Right lobe of liver (tissue), 6 donors: Measurements from ENCODE around the gene EEF1A1. TPM values are rescaled to one million over a fixed set of nuclear protein-coding genes. Genes with fewer than 3 reads are reported as not detected.
A peak's percentile ranks its signal among the peaks of the same experiment; 100 is the strongest.

ENCODE experiments used
- ATAC-seq, 4 donors: fragments of 200-7000 bp; cut with Tn5 transposase; one replicate each; pipeline ENCODE4 v1.9.1; 2020; ENCODE audit warnings: mild to moderate bottlenecking in 4 of 4, moderate library complexity in 4 of 4
- DNase-seq, 3 donors: peaks; one replicate each; pipeline ENCODE4 v3.0.0-alpha.2; 2020
- H3K27ac ChIP-seq, 3 donors: fragments of 200-600 bp; one replicate each; pipeline ENCODE4 v1.8.0; 2022
- H3K27me3 ChIP-seq, 2 donors: fragments of 200-600 bp; one replicate each; pipeline ENCODE4 v1.8.0; 2022
- H3K36me3 ChIP-seq, 4 donors: fragments of 200-600 bp; sonication (generic) in 1 of 4; one replicate each; pipeline versions ENCODE4 v1.5.1 to v1.8.0; 2017 to 2022; ENCODE audit warnings: control low read depth in 1 of 4
- H3K4me1 ChIP-seq, 4 donors: fragments of 200-600 bp; sonication (generic) in 1 of 4; one replicate each; pipeline versions ENCODE4 v1.5.1 to v1.8.0; 2017 to 2022; ENCODE audit warnings: control low read depth in 1 of 4
- H3K4me3 ChIP-seq, 3 donors: fragments of 200-600 bp; one replicate each; pipeline ENCODE4 v1.8.0; 2022
- H3K9me3 ChIP-seq, 4 donors: fragments of 200-600 bp; sonication (generic) in 1 of 4; one replicate each; pipeline versions ENCODE4 v1.5.1 to v1.8.0; 2017 to 2022; ENCODE audit warnings: control low read depth in 1 of 4
- POLR2A ChIP-seq: fragments of 450-650 bp; IDR thresholded peaks from one replicate; pipeline ENCODE4 v1.6.1; 2017; ENCODE audit warnings: antibody characterized with exemption, mild to moderate bottlenecking
- WGBS: methylation state at CpG from one replicate; pipeline ENCODE4 v1.1.6; 2018; ENCODE audit warnings: low coverage, low lambda C conversion rate; ENCODE audit not compliant: insufficient coverage; ENCODE audit errors: missing lambda C conversion rate; 5-methylcytosine and 5-hydroxymethylcytosine counted together
- intact Hi-C, 2 donors: fragments of 100-400 bp; cut with DNase I; formaldehyde crosslinking; loops; one replicate each; pipeline versions ENCODE4 v1.11.2 to v1.14.1; 2022
- total RNA-seq, 6 experiments: library from RNA; depleted of rRNA in 2 of 6; stranded (reverse); fragments of >200 nt in 2 of 6; fragmentation: NEBNext Ultra II Directional in 3 of 6; extraction: Animal tissue kit (Norgen Biotek cat#: 25700) in 3 of 6; gene quantifications; one replicate each; pipeline versions ENCODE4 v1.1.0 to v1.2.4, GENCODE V29; 2016 to 2023
- TF ChIP-seq, protein P1 (sequence below), 4 donors: fragments of 200-600 bp in 3 of 4; fragments of 450-650 bp in 1 of 4; IDR thresholded peaks; one replicate each; pipeline versions ENCODE4 v1.5.1 to v1.8.0; 2016 to 2022; ENCODE audit warnings: antibody characterized with exemption in 4 of 4, mild to moderate bottlenecking in 2 of 4
- donor health status: DM: no; HTN: yes; CAD: no.
- donor health status: DM: no; HTN: no; CAD: no.
- donor health status: DM: no; HTN: no; CAD: no.
- donor health status: DM: no; HTN: yes; CAD: no.
- donor health status: DM: no; HTN: yes; CAD: no.

Gene EEF1A1
- total RNA-seq, 6 experiments from 2014 or later, result 2,452 to 4,356 (median 3,217) TPM

DNA sequence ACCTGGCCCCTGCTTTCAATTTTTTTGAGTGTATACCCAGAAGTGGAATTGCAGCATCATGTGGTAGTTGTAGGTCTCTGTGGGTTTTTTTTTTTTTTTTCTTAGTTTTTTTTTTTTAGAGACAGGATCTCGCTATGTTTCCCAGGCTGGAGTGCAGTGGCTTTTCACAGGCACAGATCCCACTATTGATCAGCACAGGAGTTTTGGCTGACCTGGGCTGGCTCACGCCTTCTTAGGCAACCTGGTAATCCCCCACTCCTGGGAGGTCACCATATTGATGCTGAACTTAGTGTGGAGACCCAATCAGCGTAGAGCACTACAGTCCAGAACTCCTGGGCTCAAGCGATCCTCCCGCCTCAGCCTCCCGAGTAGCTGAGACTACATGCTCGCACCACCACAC is 33.4 kb downstream of the EEF1A1 start:
- H3K4me1 ChIP-seq, result no peaks in the 10 kb centered on the region
- ATAC-seq, result peak; percentile 81 to 96 (median 90)
- H3K27me3 ChIP-seq, result no peaks in the 10 kb centered on the region
- H3K4me3 ChIP-seq, result no peak overlapping the region
- DNase-seq, result peak in 2 of 3 donors; percentile 34 to 66
- TF ChIP-seq POLR2A, result no peak
- TF ChIP-seq, protein P1, sequence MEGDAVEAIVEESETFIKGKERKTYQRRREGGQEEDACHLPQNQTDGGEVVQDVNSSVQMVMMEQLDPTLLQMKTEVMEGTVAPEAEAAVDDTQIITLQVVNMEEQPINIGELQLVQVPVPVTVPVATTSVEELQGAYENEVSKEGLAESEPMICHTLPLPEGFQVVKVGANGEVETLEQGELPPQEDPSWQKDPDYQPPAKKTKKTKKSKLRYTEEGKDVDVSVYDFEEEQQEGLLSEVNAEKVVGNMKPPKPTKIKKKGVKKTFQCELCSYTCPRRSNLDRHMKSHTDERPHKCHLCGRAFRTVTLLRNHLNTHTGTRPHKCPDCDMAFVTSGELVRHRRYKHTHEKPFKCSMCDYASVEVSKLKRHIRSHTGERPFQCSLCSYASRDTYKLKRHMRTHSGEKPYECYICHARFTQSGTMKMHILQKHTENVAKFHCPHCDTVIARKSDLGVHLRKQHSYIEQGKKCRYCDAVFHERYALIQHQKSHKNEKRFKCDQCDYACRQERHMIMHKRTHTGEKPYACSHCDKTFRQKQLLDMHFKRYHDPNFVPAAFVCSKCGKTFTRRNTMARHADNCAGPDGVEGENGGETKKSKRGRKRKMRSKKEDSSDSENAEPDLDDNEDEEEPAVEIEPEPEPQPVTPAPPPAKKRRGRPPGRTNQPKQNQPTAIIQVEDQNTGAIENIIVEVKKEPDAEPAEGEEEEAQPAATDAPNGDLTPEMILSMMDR (IDR thresholded peaks at IDR 0.05), result no peak
- H3K36me3 ChIP-seq, result peaks cover 0 to 84% (median 30%) of the 10 kb centered on the region in 4 donors
- no peaks in the 10 kb centered on the region for H3K9me3 ChIP-seq
- intact Hi-C loops, result no loop called here
- WGBS, result 35% methylated on average over 3 of the region's 7 CpGs
- H3K27ac ChIP-seq, result no peak overlapping the region

DNA sequence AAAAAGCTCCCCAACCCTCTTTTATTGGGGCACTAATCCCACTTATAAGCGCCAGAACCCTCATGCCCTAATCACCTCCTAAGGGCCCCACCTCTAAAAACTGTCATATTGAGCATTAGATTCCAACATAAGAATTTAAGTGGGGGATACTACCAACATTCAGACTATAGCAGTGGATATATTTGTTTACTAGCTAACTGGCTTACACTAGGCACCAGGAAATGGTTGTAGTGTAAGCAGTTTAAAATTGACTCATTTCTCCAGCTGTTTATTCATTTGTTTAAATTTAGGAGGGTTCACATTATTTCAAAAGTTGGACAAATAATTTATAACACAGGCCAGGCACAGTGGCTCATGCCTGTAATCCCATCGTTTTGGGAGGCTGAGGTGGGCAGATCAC is 36.4 kb downstream of the EEF1A1 start:
- DNase-seq, result no peak
- H3K4me3 ChIP-seq, result no peak overlapping the region
- H3K27me3 ChIP-seq, result no peaks in the 10 kb centered on the region
- intact Hi-C loops, result no loop called here
- H3K9me3 ChIP-seq, result no peaks in the 10 kb centered on the region
- H3K4me1 ChIP-seq, result no peaks in the 10 kb centered on the region
- H3K36me3 ChIP-seq, result peaks cover 0 to 91% (median 53%) of the 10 kb centered on the region in 4 donors
- H3K27ac ChIP-seq, result no peak overlapping the region
- 83% methylated on average over 2 of the region's 2 CpGs for WGBS
- no peak for TF ChIP-seq POLR2A
- TF ChIP-seq, protein P1 (IDR thresholded peaks at IDR 0.05), result no peak
- no peak for ATAC-seq

DNA sequence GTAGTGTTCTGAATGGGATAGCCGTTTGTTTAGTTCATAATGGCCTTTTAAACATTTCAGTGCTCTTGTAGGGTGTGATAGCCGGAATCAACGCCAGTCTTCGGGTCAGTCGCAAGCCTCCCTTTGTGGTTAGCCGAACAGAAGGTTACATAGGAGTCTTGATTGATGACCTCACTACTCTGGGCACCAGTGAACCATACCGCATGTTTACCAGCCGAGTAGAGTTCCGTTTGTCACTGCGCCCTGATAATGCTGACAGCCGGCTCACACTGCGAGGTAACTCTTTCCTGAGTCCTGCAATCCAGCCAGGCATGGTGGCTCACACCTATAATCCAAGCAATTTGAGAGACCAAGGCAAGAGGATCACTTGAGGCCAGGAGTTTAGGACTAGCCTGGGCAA is 38.9 kb downstream of the EEF1A1 start:
- DNase-seq, result no peak
- TF ChIP-seq, protein P1 (IDR thresholded peaks at IDR 0.05), result no peak
- TF ChIP-seq POLR2A, result no peak
- H3K4me3 ChIP-seq, result no peak overlapping the region
- no peaks in the 10 kb centered on the region for H3K27me3 ChIP-seq
- no peak for ATAC-seq
- WGBS, result 73% methylated on average over 7 of the region's 12 CpGs
- H3K4me1 ChIP-seq, result no peaks in the 10 kb centered on the region
- peaks cover 0 to 91% (median 60%) of the 10 kb centered on the region in 4 donors for H3K36me3 ChIP-seq
- intact Hi-C loops, result no loop called here
- no peak overlapping the region for H3K27ac ChIP-seq
- H3K9me3 ChIP-seq, result no peaks in the 10 kb centered on the region

DNA sequence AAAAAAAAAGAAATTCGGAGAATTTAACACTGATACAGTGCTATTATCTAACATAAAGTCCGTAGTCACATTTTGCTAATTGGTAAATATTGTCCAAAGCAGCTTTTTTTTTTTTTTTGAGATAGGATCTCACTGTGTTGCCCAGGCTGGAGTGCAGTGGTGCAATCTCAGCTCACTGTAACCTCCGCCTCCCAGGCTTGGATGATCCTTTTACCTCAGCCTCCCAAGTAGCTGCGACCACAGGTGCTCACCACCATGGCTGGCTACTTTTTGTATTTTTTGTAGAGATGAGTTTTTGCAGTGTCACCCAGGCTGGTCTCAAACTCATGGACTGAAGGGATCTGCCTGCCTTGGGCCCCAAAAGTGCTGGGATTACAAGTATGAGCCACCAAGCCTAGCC is 43.4 kb downstream of the EEF1A1 start:
- DNase-seq (no peak), ATAC-seq (no peak)
- Histone ChIP-seq H3K27ac (no peak overlapping the region), H3K4me3 (no peak overlapping the region), H3K9me3 (no peaks in the 10 kb centered on the region), H3K27me3 (no peaks in the 10 kb centered on the region), H3K36me3 (peaks cover 0 to 90% (median 62%) of the 10 kb centered on the region in 4 donors), H3K4me1 (no peaks in the 10 kb centered on the region)
- intact Hi-C loops, result no loop called here
- TF ChIP-seq POLR2A, result no peak
- TF ChIP-seq, protein P1 (IDR thresholded peaks at IDR 0.05), result no peak
- 100% methylated on average over 3 of the region's 4 CpGs for WGBS

DNA sequence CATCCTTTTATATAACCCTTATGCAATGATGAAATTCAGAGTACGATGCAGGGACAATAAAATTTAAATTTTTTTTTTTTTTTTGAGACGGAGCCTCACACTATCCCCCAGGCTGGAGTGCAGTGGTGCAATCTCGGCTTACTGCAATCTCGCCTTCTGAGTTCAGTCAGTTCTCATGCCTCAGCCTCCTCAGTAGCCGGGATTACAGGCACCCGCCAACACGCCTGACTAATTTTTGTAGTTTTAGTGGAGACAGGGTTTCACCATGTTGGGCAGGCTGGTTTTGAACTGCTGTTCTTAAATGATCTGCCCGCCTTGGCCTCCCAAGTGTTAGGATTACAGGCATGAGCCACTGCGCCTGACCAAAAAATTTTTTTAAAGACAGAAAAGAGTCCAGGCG is 44.1 kb downstream of the EEF1A1 start:
- Histone ChIP-seq H3K4me1 (no peaks in the 10 kb centered on the region), H3K36me3 (peaks cover 0 to 90% (median 61%) of the 10 kb centered on the region in 4 donors), H3K27ac (no peak overlapping the region), H3K9me3 (no peaks in the 10 kb centered on the region), H3K4me3 (no peak overlapping the region), H3K27me3 (no peaks in the 10 kb centered on the region)
- 92% methylated on average over 10 of the region's 10 CpGs for WGBS
- ATAC-seq (no peak), DNase-seq (no peak)
- TF ChIP-seq, protein P1 (IDR thresholded peaks at IDR 0.05), result no peak
- no peak for TF ChIP-seq POLR2A
- intact Hi-C loops, result no loop called here
